HepG2 (cell line): ENCODE results near the gene EXOSC7. TPM values are rescaled to one million over a fixed set of nuclear protein-coding genes. Genes with fewer than 3 reads are reported as not detected.

ENCODE experiments used
- ATAC-seq: fragments of 200-7000 bp; cut with Tn5 transposase; 3 replicates; pipeline ENCODE4 v1.9.1; 2020; ENCODE audit warnings: mild to moderate bottlenecking, moderate library complexity
- BruUV-seq: library from RNA; stranded (reverse); fragments of 400-500 nt; replicated peaks from 2 replicates; lab custom pipeline; 2021; lab: Mats Ljungman, UMichigan
- CTCF ChIA-PET: fragments of 300-600 bp; formaldehyde crosslinking; extraction: SDS; loops from one replicate; lab custom pipeline; 2021; ENCODE audit warnings: low total read pairs, inconsistent platforms, low intra/inter-chr PET ratio; lab: Yijun Ruan, JAX
- POLR2A ChIA-PET: fragments of 350-600 bp; sonication (Branson Sonifier 250); formaldehyde crosslinking; loops from one replicate; lab custom pipeline; 2020; ENCODE audit warnings: antibody characterized with exemption, inconsistent platforms; lab: Yijun Ruan, JAX
- DNase-seq: peaks from one replicate; pipeline ENCODE4 v3.0.0-alpha.2; 2015; ENCODE audit warnings: low spot score
- FAIRE-seq: peaks from 3 replicates; lab custom pipeline; 2011; peaks lifted over from hg19 to GRCh38; lab: Jason Lieb, UNC
- H2AFZ ChIP-seq: one replicate; pipeline ENCODE4 v1.6.1; 2011; ENCODE audit warnings: low read length, inconsistent platforms
- H3K27ac ChIP-seq: fragments of 300-600 bp; 3 replicates; pipeline ENCODE4 v1.8.0; 2011; ENCODE audit warnings: mixed run types, mild to moderate bottlenecking, mixed read lengths, low read length, inconsistent platforms; ENCODE audit not compliant: insufficient read depth; ENCODE audit errors: extremely low read length
- H3K27me3 ChIP-seq, 2 experiments: fragments of 200-600 bp in 1 of 2; 2 replicates in 1 of 2; 3 replicates in 1 of 2; pipeline versions ENCODE4 v1.6.0 to v1.8.0; 2011; ENCODE audit warnings: low read length in 2 of 2, mild to moderate bottlenecking in 2 of 2, moderate library complexity in 2 of 2, inconsistent platforms in 1 of 2; ENCODE audit not compliant: insufficient read depth in 2 of 2, control insufficient read depth in 1 of 2
- H3K36me3 ChIP-seq, 2 experiments: fragments of 200-600 bp in 1 of 2; replicated peaks in 1 of 2; 2 replicates in 1 of 2; 3 replicates in 1 of 2; pipeline versions ENCODE4 v1.5.1 to v1.8.0; 2011; ENCODE audit warnings: low read length in 2 of 2, inconsistent platforms in 1 of 2; ENCODE audit not compliant: insufficient read depth in 2 of 2, control insufficient read depth in 1 of 2
- H3K4me1 ChIP-seq: 2 replicates; pipeline ENCODE4 v1.5.1; 2012; ENCODE audit warnings: low read length, inconsistent platforms; ENCODE audit not compliant: insufficient read depth
- H3K4me2 ChIP-seq: 2 replicates; pipeline ENCODE4 v1.6.0; 2011; ENCODE audit warnings: low read depth, low read length, inconsistent platforms
- H3K4me3 ChIP-seq, 3 experiments: fragments of 200-600 bp in 1 of 3; sonication (generic), shearing (Covaris generic) in 1 of 3; replicated peaks in 1 of 3; 2 replicates each; pipeline ENCODE4 v1.5.1; 2011 to 2016; ENCODE audit warnings: low read length in 3 of 3, inconsistent platforms in 2 of 3, low read depth in 2 of 3, mild to moderate bottlenecking in 2 of 3, control low read depth in 1 of 3, mixed read lengths in 1 of 3; ENCODE audit not compliant: insufficient read depth in 1 of 3
- H3K79me2 ChIP-seq: one replicate; pipeline ENCODE4 v1.6.1; 2011; ENCODE audit warnings: low read length, inconsistent platforms; ENCODE audit not compliant: insufficient read depth
- H3K9ac ChIP-seq: 2 replicates; pipeline ENCODE4 v1.6.0; 2011; ENCODE audit warnings: mild to moderate bottlenecking, low read depth, low read length, inconsistent platforms; ENCODE audit not compliant: insufficient read depth
- H3K9me3 ChIP-seq: 2 replicates; pipeline ENCODE4 v1.5.1; 2012; ENCODE audit warnings: mild to moderate bottlenecking, low read length
- H4K20me1 ChIP-seq: 2 replicates; pipeline ENCODE4 v1.6.0; 2011; ENCODE audit warnings: inconsistent platforms, mild to moderate bottlenecking, low read length, moderate library complexity; ENCODE audit not compliant: insufficient read depth
- CBX5 ChIP-seq: sonication (generic); formaldehyde crosslinking; IDR thresholded peaks from 2 replicates; pipeline ENCODE4 v1.4.0; 2020; ENCODE audit warnings: missing genetic modification reagents, borderline replicate concordance
- CC2D1A ChIP-seq: sonication (generic); formaldehyde crosslinking; IDR thresholded peaks from 2 replicates; pipeline ENCODE4 v1.8.1; 2023; ENCODE audit warnings: mild to moderate bottlenecking, missing genetic modification reagents
- CSRNP2 ChIP-seq: sonication (generic); formaldehyde crosslinking; conservative IDR thresholded peaks from 2 replicates; pipeline ENCODE4 v1.8.0; 2022; ENCODE audit warnings: low read depth, missing genetic modification reagents
- E2F1 ChIP-seq: sonication (generic); formaldehyde crosslinking; IDR thresholded peaks from 2 replicates; pipeline ENCODE4 v1.5.0; 2020; ENCODE audit warnings: missing genetic modification reagents
- GABPA ChIP-seq, 2 experiments: IDR thresholded peaks; 2 replicates each; pipeline ENCODE4 v1.6.1; 2011 to 2016; ENCODE audit warnings: low read depth in 2 of 2, low read length in 1 of 2, missing biosample characterization in 1 of 2, missing genetic modification characterization in 1 of 2
- ISL2 ChIP-seq: sonication (generic); formaldehyde crosslinking; IDR thresholded peaks from 2 replicates; pipeline ENCODE4 v1.5.0; 2020; ENCODE audit warnings: missing genetic modification reagents
- KDM6A ChIP-seq: IDR thresholded peaks from 2 replicates; pipeline ENCODE4 v1.6.1; 2016; ENCODE audit warnings: low read depth
- MATR3 ChIP-seq: sonication (generic); formaldehyde crosslinking; IDR thresholded peaks from 2 replicates; pipeline ENCODE4 v1.4.0; 2020; ENCODE audit warnings: missing genetic modification reagents
- NFE2L2 ChIP-seq: fragments of 150-350 bp; IDR thresholded peaks from 2 replicates; pipeline ENCODE4 v1.6.1; 2014; ENCODE audit warnings: low read length
- SALL1 ChIP-seq: sonication (generic); formaldehyde crosslinking; IDR thresholded peaks from 2 replicates; pipeline ENCODE4 v1.8.0; 2022; ENCODE audit warnings: mild to moderate bottlenecking, missing genetic modification reagents
- ZBTB3 ChIP-seq: sonication (generic); formaldehyde crosslinking; IDR thresholded peaks from 2 replicates; pipeline ENCODE4 v1.4.0; 2020; ENCODE audit warnings: low read depth, mild to moderate bottlenecking, moderate library complexity, missing genetic modification reagents, borderline replicate concordance
- ZBTB7B ChIP-seq: sonication (generic); formaldehyde crosslinking; IDR thresholded peaks from 2 replicates; pipeline ENCODE4 v1.4.0; 2020; ENCODE audit warnings: missing genetic modification reagents
- ZNF280B ChIP-seq: sonication (generic); formaldehyde crosslinking; IDR thresholded peaks from 2 replicates; pipeline ENCODE4 v1.5.0; 2020; ENCODE audit warnings: missing genetic modification reagents, mild to moderate bottlenecking, borderline replicate concordance
- ZNF34 ChIP-seq: sonication (generic); formaldehyde crosslinking; IDR thresholded peaks from 2 replicates; pipeline ENCODE4 v1.4.0; 2020; ENCODE audit warnings: mild to moderate bottlenecking, missing genetic modification reagents, borderline replicate concordance
- ZNF430 ChIP-seq: sonication (generic); formaldehyde crosslinking; IDR thresholded peaks from 2 replicates; pipeline ENCODE4 v1.9.0; 2021; ENCODE audit warnings: mild to moderate bottlenecking, missing genetic modification reagents
- ZNF451 ChIP-seq: sonication (generic); formaldehyde crosslinking; IDR thresholded peaks from 2 replicates; pipeline ENCODE4 v1.5.0; 2020; ENCODE audit warnings: mild to moderate bottlenecking, missing genetic modification reagents
- ZNF629 ChIP-seq: sonication (generic); formaldehyde crosslinking; conservative IDR thresholded peaks from 2 replicates; pipeline ENCODE4 v1.5.0; 2020; ENCODE audit warnings: missing genetic modification reagents
- WGBS: methylation state at CpG from one replicate; pipeline ENCODE4 v1.1.6; 2017; ENCODE audit warnings: low lambda C conversion rate; 5-methylcytosine and 5-hydroxymethylcytosine counted together
- in situ Hi-C: cut with HindIII; loops from 2 replicates; pipeline ENCODE4 v1.10.0; 2017; ENCODE audit warnings: low pct_unique_long_range_greater_than_20kb; ENCODE audit not compliant: extremely low pct_ligation_motif_present
- intact Hi-C: fragments of 100-400 bp; cut with micrococcal nuclease; formaldehyde crosslinking; loops from one replicate; pipeline ENCODE4 v1.10.0; 2022; ENCODE audit not compliant: unreplicated experiment
- polyA plus RNA-seq, 8 experiments: library from polyadenylated mRNA; depleted of rRNA in 3 of 8; stranded (reverse) in 7 of 8; unstranded in 1 of 8; fragments of >200 nt; fragmentation: Illumina TruSeq in 4 of 8; extraction: Trizol in 4 of 8; gene quantifications; 2 replicates each; pipeline versions ENCODE4 v1.2.1 to v1.2.3, GENCODE V29; 2011 to 2016; ENCODE audit warnings: low read depth in 4 of 8, missing spikeins in 1 of 8, mixed read lengths in 1 of 8; ENCODE audit not compliant: insufficient read depth in 1 of 8
- total RNA-seq, 5 experiments: library from RNA; depleted of rRNA; stranded (reverse); fragments of >200 nt; fragmentation: Illumina TruSeq; extraction: Trizol; gene quantifications; 2 replicates each; pipeline ENCODE4 v1.2.3, GENCODE V29; 2016; ENCODE audit warnings: low read depth in 1 of 5
- TF ChIP-seq, protein P1 (sequence below): IDR thresholded peaks from 2 replicates; pipeline ENCODE4 v1.6.1; 2016; ENCODE audit warnings: mild to moderate bottlenecking

The EXOSC7 gene
- total and polyA plus RNA-seq, 2 of the 13 experiments (the other 11 are each of a cell fraction or from before 2014, with no cell fraction given), result 68.3 to 74.7 TPM

DNA sequence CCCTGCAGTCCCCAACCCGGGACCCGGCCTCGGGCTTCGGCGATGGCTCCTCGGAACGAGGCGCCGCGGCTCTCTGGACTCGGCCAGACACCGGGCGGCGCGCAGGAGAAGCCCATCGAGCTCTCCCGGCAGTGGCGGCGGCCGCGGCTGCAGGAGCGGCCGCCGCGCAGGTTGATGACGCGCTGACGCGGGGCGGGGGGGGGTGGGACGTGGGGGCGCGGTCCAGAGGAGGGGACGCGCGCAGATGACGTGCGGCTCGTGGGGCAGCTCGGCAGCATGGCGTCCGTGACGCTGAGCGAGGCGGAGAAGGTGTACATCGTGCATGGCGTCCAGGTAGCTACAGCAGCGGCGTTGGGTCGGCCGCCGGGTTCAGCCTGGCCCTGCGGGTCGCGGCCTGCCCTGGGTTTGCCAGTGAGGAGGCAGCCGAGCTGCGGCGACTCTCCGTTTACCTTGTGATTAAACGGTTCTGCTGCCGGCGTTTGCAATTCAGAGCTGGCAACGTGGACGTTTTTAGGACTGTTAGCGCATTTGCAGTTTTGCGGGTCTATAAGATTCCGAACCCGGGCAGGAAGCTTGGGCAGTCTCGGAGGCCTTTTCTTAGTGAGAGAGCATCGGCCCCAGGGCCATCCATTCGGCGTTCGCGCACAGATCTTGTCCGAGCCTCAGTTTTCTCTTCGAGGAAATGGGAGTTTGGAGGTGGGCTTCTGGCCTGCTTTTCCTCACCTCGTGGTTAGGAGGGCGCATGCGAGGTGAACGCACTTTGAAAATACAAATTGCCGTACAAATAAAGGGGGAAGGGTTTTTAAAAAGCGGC, at the start of gene EXOSC7, which contains the start of gene ZDHHC3 (continued):
- TF ChIP-seq, protein P1, sequence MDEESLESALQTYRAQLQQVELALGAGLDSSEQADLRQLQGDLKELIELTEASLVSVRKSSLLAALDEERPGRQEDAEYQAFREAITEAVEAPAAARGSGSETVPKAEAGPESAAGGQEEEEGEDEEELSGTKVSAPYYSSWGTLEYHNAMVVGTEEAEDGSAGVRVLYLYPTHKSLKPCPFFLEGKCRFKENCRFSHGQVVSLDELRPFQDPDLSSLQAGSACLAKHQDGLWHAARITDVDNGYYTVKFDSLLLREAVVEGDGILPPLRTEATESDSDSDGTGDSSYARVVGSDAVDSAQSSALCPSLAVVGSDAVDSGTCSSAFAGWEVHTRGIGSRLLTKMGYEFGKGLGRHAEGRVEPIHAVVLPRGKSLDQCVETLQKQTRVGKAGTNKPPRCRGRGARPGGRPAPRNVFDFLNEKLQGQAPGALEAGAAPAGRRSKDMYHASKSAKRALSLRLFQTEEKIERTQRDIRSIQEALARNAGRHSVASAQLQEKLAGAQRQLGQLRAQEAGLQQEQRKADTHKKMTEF (CRISPR knock-in tag), result peak; percentile 56; the same call in 1 of the 2 replicates
- TF ChIP-seq GABPA (IDR thresholded peaks at IDR 0.05; ENCODE audit: low read depth, low read length), result no peak
- TF ChIP-seq GABPA (CRISPR knock-in tag; IDR thresholded peaks at IDR 0.05; ENCODE audit: low read depth), result no peak
- no peak for TF ChIP-seq KDM6A
- peak; percentile 44; the same call in 1 of the 2 replicates for TF ChIP-seq SALL1
- peak; percentile 62; the same call in 1 of the 2 replicates for TF ChIP-seq ISL2 (CRISPR knock-in tag)
- TF ChIP-seq NFE2L2, result no peak
- 0 out of 2 replicates have a peak, but pooled peaks have one; percentile 51 for TF ChIP-seq ZNF451 (CRISPR knock-in tag)

- ChIA-PET POLR2A (no interaction called here), CTCF (no interaction called here)
- TF ChIP-seq ZNF280B (CRISPR knock-in tag), result no peak
- TF ChIP-seq ZNF430, result no peak
- no peak for TF ChIP-seq ZBTB7B (CRISPR knock-in tag)
- no peak for TF ChIP-seq ZNF629 (CRISPR knock-in tag)
- TF ChIP-seq CSRNP2 (CRISPR knock-in tag), result no peak
- TF ChIP-seq CC2D1A (CRISPR knock-in tag), result no peak
- no peak for TF ChIP-seq ZNF34
- TF ChIP-seq E2F1 (CRISPR knock-in tag), result no peak
- TF ChIP-seq MATR3, result no peak
- no peak for TF ChIP-seq CBX5 (CRISPR knock-in tag)
- no peak for TF ChIP-seq ZBTB3 (CRISPR knock-in tag)
- intact Hi-C loops (no loop called here), in situ Hi-C loops (no loop called here)
- H3K9ac ChIP-seq, result no peak overlapping the region
- no peaks in the 10 kb centered on the region for H3K9me3 ChIP-seq
- H3K27me3 ChIP-seq, result no peaks in the 10 kb centered on the region
- peaks cover 9 to 36% of the 10 kb centered on the region in 2 experiments; a peak in 4 of 5 replicates for H3K36me3 ChIP-seq
- no TSS peak for BruUV-seq
- no peak for FAIRE-seq
- no peak for ATAC-seq
- H4K20me1 ChIP-seq, result no peaks in the 10 kb centered on the region
- no peak overlapping the region for H3K4me3 ChIP-seq
- WGBS, result 100% methylated on average over 7 of the region's 7 CpGs
- no peaks in the 10 kb centered on the region for H3K4me1 ChIP-seq
- no peak overlapping the region for H3K27ac ChIP-seq
- H3K79me2 ChIP-seq, result no peaks in the 10 kb centered on the region
- no peak overlapping the region for H2AFZ ChIP-seq
- H3K4me2 ChIP-seq, result no peak overlapping the region
- DNase-seq, result no peak
These were observed 49.1 kb upstream of the EXOSC7 start for GRCh38 chr3:44926921-44927320.
